NT2/D1 (cell line): ENCODE results near the gene UCP3.

Experiments used
- SUZ12 ChIP-seq: IDR thresholded peaks from 2 replicates; pipeline ENCODE4 v1.6.1; 2011; ENCODE audit not compliant: insufficient read length, insufficient read depth; ENCODE audit errors: extremely low read depth
- YY1 ChIP-seq: IDR thresholded peaks from 2 replicates; pipeline ENCODE4 v1.6.1; 2011; ENCODE audit not compliant: insufficient read length, insufficient read depth
- ZNF274 ChIP-seq: IDR thresholded peaks from 2 replicates; pipeline ENCODE4 v1.6.1; 2011; ENCODE audit warnings: mild to moderate bottlenecking, low read depth, low read length

DNA sequence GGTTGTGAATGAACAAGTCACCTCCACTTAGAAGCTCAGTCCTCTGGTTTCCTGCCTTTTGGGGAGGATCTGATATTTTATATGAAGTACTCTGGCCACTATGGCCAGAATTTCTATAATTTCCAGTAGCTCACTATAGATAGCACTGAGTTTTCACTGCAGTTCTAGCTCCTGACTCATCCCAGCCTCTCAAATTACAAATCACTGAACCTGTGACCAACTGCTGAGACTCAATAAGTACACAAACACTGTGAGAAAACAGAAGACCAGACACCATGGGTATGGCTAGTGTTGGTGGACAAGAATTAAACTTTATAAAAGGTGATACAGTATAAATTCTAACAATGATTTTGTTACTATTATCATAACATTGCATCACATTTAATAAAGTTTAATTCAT lies 47.1 kb upstream of the UCP3 start:
- TF ChIP-seq YY1 (no peak), ZNF274 (no peak), SUZ12 (no peak)
